DMS153 (cell line): ENCODE measurements around the gene KCTD19.
A peak's percentile ranks its signal among the peaks of the same experiment; 100 is the strongest.
"Not testable (repeated sequence)": the region's sequence is repeated elsewhere in the genome, so short reads cannot be mapped to it uniquely, and the experiment has no call there.

Experiments
- DNase-seq: peaks from one replicate; lab custom pipeline; 2025; lab: John Stamatoyannopoulos, UW

The KCTD19 gene

DNA sequence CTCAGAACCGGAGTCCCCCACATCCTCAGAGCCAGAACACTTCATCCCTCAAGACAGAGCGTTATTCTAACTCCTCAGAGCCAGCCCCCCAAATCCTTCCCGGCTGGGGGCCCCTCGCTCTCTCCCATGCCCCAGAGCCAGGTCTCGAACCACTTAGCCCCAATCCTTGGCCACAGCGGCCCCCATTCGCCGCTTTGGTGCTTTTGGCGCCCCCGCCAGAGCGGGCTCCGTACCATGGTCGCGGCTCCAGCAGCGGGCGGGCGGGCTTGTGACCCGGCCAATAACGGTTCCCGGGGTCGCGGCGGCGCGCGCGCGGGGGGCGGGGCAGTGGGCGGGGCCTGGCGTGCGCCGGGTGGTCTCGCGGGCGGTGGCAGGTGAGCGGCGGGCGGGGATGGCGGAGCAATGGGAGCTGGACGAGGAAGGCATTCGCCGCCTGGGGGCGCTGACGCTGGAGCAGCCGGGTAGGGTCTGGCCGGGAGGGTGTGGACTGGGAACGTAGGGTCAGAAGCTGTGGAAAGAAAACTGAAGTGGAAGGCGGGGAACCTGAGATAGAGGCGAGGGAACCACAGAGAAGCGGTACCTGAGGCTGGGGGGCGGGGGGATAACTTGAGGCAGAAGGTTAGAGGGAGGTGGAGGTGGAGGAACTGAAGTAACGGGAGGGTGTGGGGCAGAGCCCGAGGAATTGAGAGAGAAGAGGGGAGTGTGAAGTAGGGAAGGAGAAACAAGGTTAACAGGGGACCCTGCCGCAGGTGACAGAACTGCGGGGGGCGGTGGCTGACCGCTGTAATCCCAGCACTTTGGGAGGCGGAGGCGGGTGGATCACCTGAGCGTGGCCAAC, at the start of gene KCTD19, which contains the start of gene LRRC36:
KCTD19 (minus strand) TSS at position 270 of the 838 bp plus-strand sequence; CDS start at position 236, 34 bp downstream.
LRRC36 (plus strand) TSS at position 344 of the 838 bp plus-strand sequence; CDS start at position 392, 48 bp downstream.
- peak; percentile 42 for DNase-seq

DNA sequence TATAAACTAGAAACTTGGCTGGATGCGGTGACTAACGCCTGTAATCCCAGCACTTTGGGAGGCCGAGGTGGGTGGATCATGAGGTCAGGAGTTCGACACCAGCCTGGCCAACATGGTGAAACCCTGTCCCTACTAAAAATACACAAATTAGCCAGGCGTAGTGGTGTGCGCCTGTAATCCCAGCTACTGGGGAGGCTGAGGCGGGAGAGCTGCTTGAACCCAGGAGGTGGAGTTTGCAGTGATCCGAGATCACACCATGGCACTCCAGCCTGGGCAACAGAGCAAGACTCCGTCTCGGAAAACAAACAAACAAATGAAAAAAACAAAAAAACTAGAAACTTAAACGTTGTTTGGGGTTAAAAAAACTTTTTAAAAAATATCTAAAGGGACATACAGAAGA, 49.5 kb upstream of the KCTD19 start:
- not testable (repeated sequence) for DNase-seq

GRCh38 chr16:67372664-67373063, 46.1 kb upstream of the KCTD19 start:
- no peak for DNase-seq

DNA sequence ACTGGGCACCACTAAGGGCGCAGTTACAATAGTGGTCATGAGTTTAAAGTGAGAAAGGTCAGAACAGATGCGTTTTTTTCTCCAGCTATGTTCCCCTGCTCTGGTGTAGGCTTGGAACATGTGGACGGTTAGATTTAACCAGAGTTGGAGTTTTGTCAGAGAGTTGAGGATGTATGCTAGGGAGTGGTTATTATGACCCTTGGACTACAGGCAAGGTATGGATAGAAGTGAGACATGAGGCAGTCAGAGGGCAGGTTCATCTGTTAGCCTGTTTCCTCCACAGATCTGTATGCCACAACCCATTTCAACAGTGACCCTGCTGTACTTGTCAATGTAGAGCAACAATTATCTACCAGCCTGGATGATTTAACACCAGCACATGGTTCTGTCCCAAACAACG, 44.1 kb upstream of the KCTD19 start:
- DNase-seq, result no peak

GRCh38 chr16:67364600-67365235, 38.2 kb upstream of the KCTD19 start:
- no peak for DNase-seq

GRCh38 chr16:67361038-67361437, 34.5 kb upstream of the KCTD19 start:
- no peak for DNase-seq

DNA sequence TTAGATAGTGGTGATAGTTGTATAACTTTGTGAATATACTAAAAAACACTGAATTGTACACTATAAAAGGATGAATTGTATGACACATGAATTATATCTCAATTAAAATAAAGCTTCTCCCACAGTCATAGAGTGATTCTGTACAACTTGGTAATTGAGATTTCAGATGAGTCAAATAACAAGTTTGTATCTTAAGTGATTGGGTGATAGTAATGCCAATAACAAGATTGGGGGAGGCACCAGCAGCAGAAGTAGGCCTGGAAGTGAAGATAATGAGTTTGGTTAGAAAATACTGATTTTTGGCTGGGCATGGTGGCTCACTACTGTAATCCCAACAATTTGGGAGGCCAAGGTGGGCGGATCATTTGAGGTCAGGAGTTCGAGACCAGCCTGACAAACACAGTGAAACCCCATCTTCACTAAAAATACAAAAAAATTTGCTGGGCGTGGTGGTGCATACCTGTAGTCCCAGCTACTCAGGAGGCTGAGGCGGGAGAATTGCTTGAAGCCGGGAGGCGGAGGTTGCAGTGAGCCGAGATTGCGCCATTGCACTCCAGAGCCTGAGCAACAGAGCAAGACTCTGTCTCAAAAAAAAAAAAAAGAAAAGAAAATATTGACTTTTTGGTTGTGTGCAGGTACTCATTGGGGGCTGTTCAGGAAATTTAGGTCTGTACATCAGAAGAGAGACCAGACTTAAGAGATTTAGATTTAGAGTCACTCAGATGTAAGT, 33.2 kb upstream of the KCTD19 start:
- DNase-seq, result not testable (repeated sequence)

DNA sequence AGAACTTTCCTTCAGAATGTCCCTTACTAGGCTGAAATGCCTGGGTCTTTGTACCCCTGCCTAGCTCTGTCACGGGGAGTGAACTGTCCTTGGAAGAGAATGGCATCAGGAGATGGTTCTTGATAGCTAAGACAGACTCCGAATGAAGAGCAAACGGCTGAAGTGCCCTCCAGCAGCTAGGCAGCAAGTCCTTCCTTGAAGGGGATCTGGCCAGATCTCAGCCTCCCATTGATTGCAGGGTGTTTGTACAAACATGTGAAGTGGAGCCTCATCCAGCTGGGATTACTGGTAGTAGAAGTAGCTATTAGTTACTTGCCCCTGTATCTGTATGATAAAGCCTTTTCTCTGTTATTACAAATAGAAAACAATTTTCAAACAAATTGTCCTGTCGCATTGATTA, 31.0 kb upstream of the KCTD19 start:
- DNase-seq, result no peak

DNA sequence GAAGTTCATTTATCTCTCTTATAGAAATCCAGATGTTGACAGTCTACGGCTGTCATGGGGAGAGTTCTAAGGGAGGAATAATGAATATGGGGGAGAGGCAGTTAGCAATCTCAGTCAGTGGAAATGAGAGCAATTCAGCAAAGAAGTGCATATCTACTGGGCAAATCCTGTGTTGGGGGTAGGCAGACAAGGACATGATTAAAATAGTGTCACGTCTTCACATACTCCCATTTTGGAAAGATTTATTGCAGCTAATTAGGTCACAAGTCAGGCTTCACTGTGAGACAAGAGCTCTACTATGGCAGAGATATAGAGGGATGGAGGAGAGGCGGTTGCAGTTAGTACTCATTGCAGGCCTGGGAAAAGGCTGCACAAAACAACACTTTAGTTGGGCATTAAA, 29.9 kb upstream of the KCTD19 start:
- DNase-seq, result no peak

- not testable (repeated sequence) for DNase-seq
Measured at GRCh38 chr16:67352463-67352862, 25.9 kb upstream of the KCTD19 start.

DNA sequence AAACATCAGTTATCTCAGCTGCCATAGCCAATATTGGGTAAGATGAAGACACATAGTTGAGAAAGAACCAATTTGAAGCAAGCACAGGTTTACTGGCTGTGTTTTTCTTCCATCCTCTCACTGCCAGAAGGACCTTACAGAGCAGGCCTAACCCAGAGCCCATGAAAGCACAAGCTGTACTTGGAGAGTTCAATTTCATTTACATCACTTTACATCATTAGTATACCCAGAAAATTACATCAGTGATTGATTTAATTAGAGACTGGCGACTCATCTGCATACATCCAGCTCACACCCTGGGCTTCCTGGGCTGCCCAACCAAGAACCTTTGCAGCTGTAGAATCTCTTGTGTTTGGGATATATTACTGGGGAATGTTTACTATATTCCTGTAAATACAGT, 23.8 kb upstream of the KCTD19 start:
- no peak for DNase-seq

DNA sequence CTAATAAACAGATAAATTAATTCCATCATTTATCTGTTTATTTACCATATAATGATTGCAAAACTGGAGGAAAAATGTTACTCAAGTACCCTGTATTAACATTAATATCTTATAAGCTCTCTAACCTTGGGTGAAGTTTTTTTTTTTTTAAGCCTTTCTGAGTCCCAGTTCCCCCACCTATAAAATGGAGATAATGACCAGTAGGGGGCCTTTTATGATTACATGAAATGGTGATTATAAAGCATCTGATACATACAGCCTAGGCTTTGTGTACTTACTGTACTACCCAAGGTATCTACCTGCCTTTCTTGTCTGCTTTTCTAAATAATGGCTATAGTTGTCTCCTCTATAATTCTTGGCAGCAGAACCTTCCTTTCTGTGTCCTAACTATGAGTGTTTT, 22.6 kb upstream of the KCTD19 start:
- peak; percentile 17 for DNase-seq

- DNase-seq, result no peak
Measured at GRCh38 chr16:67346341-67346740, 19.8 kb upstream of the KCTD19 start.

GRCh38 chr16:67345401-67345800, 18.9 kb upstream of the KCTD19 start:
- DNase-seq, result no peak

DNA sequence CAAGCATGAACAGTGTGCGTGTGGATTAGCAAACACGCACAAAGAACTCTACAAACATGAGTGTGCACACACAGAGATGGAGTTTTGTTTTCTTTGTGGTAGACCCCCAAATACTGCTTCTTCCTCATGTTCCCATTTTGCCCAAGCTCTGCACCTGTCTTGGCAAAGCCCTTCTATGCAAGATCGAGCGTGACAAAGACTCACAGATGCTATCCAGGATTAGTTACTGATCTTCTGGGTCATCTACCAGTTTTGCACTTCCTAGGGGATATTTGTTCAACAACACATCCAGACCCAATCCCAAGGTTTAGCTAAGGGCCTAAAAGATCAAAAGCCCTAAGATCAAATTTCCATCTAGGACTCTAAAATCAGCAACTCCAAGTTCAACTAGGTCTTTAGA, 16.1 kb upstream of the KCTD19 start:
- DNase-seq, result no peak

DNA sequence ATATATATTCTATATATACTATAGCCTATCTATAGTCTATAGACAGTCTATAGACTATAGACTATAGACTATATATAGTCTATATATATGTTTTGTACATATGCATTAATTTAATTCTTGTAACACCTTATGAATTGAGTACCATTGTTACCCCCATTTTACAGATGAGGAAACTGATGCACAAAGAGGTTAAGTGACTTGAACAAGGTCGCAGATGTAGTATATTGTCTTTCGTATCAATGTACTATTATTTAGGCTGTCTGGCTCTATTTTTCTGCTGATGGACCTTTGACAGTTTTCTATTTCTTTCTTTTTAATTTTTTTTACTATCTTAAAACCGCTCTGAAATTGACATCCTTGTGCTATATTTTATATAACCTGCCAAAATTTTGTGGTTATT, 14.7 kb upstream of the KCTD19 start:
- DNase-seq, result no peak

DNA sequence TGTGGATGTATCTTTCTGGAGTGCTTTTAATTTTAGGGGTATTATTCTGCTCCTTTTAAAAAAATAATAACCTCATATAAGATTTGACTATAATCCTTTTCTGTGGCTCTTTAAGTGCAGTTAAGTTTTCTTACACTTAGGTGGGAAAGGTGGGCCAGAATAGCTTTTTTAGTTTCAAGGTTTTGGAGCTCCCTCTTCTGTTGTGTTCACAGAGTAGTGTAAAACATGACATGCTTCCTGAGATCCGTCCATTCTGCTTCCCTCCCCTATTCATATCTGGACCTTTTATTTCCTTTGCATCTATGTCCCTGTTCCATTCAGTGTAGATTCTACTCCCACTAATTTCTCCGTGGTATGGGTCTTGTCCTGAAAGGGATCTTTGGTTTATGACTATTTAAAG, 12.9 kb upstream of the KCTD19 start:
- DNase-seq, result no peak

- no peak for DNase-seq
Measured at GRCh38 chr16:67336648-67337047, 10.1 kb upstream of the KCTD19 start.

GRCh38 chr16:67336116-67336515, 9.6 kb upstream of the KCTD19 start:
- DNase-seq, result no peak

- no peak for DNase-seq
Measured at GRCh38 chr16:67333315-67333714, 6.8 kb upstream of the KCTD19 start.

- no peak for DNase-seq
Measured at GRCh38 chr16:67329901-67330300, 3.4 kb upstream of the KCTD19 start.

DNA sequence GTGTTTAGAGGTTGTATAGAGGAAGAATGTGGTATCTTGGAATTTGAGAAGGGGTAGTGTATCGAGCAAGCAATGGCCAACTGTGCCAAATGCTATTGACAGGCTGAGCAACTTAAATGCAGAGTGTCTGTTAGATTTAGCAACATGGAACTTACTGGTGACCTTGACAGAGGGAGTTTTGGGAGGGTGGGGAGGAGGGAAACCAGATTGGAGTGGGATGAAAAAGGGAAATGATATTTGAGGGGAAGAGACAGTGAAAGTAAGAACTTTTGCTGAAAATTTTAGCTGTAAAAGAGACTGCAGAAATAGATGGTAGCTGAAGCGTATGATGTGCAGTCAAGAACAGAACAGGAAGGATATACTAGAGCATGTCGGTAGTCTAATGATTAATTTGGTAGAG, 1.2 kb upstream of the KCTD19 start:
- no peak for DNase-seq

GRCh38 chr16:67326115-67326471, 448 bp downstream of the KCTD19 start:
- no peak for DNase-seq
